ENCODE results near the gene ARMC3. TPM values are rescaled to one million over a fixed set of nuclear protein-coding genes. Genes with fewer than 3 reads are reported as not detected.
"Not testable (repeated sequence)": the region's sequence is repeated elsewhere in the genome, so short reads cannot be mapped to it uniquely, and the experiment has no call there.

Gene ARMC3
- total and polyA plus RNA-seq, 2 donors (not counting 1 experiment from before 2014, with no cell fraction given) = not detected

DNA sequence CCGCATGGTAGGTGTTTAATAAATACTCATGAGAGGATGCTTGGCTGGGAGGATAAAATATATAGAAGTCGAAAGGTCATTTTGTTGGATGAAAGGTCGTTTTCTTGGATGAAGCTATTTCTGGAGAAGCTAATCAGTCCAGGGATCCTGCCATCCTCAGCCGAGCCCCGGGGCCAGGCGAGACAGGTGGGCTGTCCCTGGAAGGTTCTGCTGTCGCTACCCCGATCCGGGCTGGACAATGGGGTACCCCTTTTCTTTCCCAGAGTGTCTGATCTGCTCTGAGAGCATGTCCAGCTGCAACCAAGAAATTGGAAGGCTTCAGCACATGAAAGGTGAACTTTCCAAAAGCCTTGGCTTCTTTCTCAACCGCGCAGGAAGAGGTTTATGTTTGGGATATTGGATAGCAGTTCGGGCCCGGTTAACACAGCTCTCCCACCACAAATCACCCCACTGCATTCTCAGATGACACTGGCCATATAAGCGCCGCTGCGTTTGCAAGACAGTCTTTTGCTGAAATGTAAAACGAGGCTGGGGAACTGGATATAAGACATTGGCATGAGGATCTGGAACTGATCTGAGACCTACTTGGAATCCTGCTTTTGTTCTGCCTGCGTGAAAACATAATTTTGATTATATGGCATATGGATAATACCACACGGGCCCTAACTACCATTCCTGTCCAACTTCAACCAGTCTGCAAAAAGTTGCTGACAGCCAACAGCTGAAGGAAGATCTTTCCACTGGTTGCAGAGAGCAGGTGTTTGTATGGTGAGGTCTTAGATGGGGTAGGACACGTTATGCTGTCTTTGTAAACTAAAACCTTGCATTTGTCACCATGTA, 136.3 kb downstream of the ARMC3 start:
- Histone ChIP-seq H3K27me3 (replicated peaks in 1 of 4; ENCODE audit: control extremely low read depth in 1 of 4, control insufficient read depth in 3 of 4, insufficient read depth in 4 of 4, low read length in 3 of 4) (peaks cover 0 to 4% (median 0%) of the 10 kb centered on the region in 4 experiments), H3K4me1 (ENCODE audit: control insufficient read depth in 2 of 2, insufficient read depth in 2 of 2, low read length in 2 of 2) (no peaks in the 10 kb centered on the region), H3K4me2 (replicated peaks; ENCODE audit: low read depth, low read length, poor library complexity, severe bottlenecking) (no peak overlapping the region), H3K27ac (ENCODE audit: low read length in 2 of 2) (no peak overlapping the region), H2AFZ (ENCODE audit: insufficient read depth, low read depth, low read length, poor library complexity, severe bottlenecking) (no peak overlapping the region), H3K36me3 (replicated peaks in 1 of 2; ENCODE audit: control extremely low read depth in 1 of 2, control insufficient read depth in 1 of 2, extremely low read depth in 1 of 2, insufficient read depth in 2 of 2, low read length in 1 of 2) (no peaks in the 10 kb centered on the region), H3K9ac (ENCODE audit: low read length) (no peak overlapping the region), H4K20me1 (ENCODE audit: control insufficient read depth, insufficient read depth, low read length, poor library complexity, severe bottlenecking) (no peaks in the 10 kb centered on the region), H3K4me3 (ENCODE audit: control extremely low read depth in 1 of 5, extremely low read depth in 1 of 5, insufficient read depth in 1 of 5, low read depth in 2 of 5, low read length in 4 of 5) (no peak overlapping the region), H3K79me2 (ENCODE audit: control insufficient read depth, insufficient read depth, low read length) (no peaks in the 10 kb centered on the region), H3K9me3 (ENCODE audit: control extremely low read depth in 1 of 3, control insufficient read depth in 2 of 3, insufficient read depth in 1 of 3, low read length in 2 of 3) (peaks cover 0 to 2% (median 0%) of the 10 kb centered on the region in 3 donors)
- ChIA-PET POLR2A (interaction anchor here (0.6 kb wide), 1 partner anchor 351 kb away, joined by 4 read pairs; no protein-coding TSS in a partner anchor), CTCF (interaction anchor here (1.1 to 2.0 kb wide), 2 partner anchors 27 to 1070 kb away, joined by 3 to 6 read pairs; no protein-coding TSS in a partner anchor)
- Mint-ChIP-seq H3K4me3 (no peak overlapping the region), H3K27me3 (peaks cover 15% of the 10 kb centered on the region), H3K4me1 (no peaks in the 10 kb centered on the region), H3K9me3 (ENCODE audit: insufficient read depth) (no peaks in the 10 kb centered on the region), H3K27ac (no peak overlapping the region)
- intact Hi-C loops (cut with micrococcal nuclease) = no loop called here
- ATAC-seq (ENCODE audit: low read depth) (no peak), DNase-seq (no peak)
- 91% methylated on average over 11 of the region's 20 CpGs for WGBS (ENCODE audit: insufficient coverage)
- TF ChIP-seq CTCF (IDR thresholded peaks at IDR 0.05) (no peak), EZH2 (IDR thresholded peaks at IDR 0.05; ENCODE audit: borderline replicate concordance, insufficient read depth, low read depth, low read length, poor library complexity, severe bottlenecking) (no peak)

GRCh38 chr10:23064813-23065114, 136.9 kb downstream of the ARMC3 start:
- peaks cover 17% of the 10 kb centered on the region for H3K27me3 Mint-ChIP-seq
- intact Hi-C loops (cut with micrococcal nuclease); POLR2A ChIA-PET: not testable (repeated sequence)

More at GRCh38 chr10:23064813-23065114, 136.9 kb downstream of the ARMC3 start:
- H3K4me3 Mint-ChIP-seq; H3K27ac Mint-ChIP-seq; H4K20me1 ChIP-seq (ENCODE audit: control insufficient read depth, insufficient read depth, low read length, poor library complexity, severe bottlenecking); H3K79me2 ChIP-seq (ENCODE audit: control insufficient read depth, insufficient read depth, low read length); DNase-seq; H3K4me3 ChIP-seq (ENCODE audit: control extremely low read depth in 1 of 5, extremely low read depth in 1 of 5, insufficient read depth in 1 of 5, low read depth in 2 of 5, low read length in 4 of 5); ATAC-seq (ENCODE audit: low read depth); H3K4me2 ChIP-seq (replicated peaks; ENCODE audit: low read depth, low read length, poor library complexity, severe bottlenecking); H3K9ac ChIP-seq (ENCODE audit: low read length); H3K9me3 ChIP-seq (ENCODE audit: control extremely low read depth in 1 of 3, control insufficient read depth in 2 of 3, insufficient read depth in 1 of 3, low read length in 2 of 3); H3K27ac ChIP-seq (ENCODE audit: low read length in 2 of 2); H3K36me3 ChIP-seq (replicated peaks in 1 of 2; ENCODE audit: control extremely low read depth in 1 of 2, control insufficient read depth in 1 of 2, extremely low read depth in 1 of 2, insufficient read depth in 2 of 2, low read length in 1 of 2); H3K4me1 ChIP-seq (ENCODE audit: control insufficient read depth in 2 of 2, insufficient read depth in 2 of 2, low read length in 2 of 2); H2AFZ ChIP-seq (ENCODE audit: insufficient read depth, low read depth, low read length, poor library complexity, severe bottlenecking); H3K27me3 ChIP-seq (replicated peaks in 1 of 4; ENCODE audit: control extremely low read depth in 1 of 4, control insufficient read depth in 3 of 4, insufficient read depth in 4 of 4, low read length in 3 of 4); H3K9me3 Mint-ChIP-seq (ENCODE audit: insufficient read depth); H3K4me1 Mint-ChIP-seq: not testable (repeated sequence)
- CTCF ChIA-PET = interaction anchor here (1.1 to 2.0 kb wide), 2 partner anchors 27 to 1071 kb away, joined by 3 to 6 read pairs; no protein-coding TSS in a partner anchor
- WGBS (ENCODE audit: insufficient coverage) = 100% methylated on average over 1 of the region's 2 CpGs
